Stimulated activated CD8-positive, alpha-beta memory T cell treated with anti-CD3 and anti-CD28 coated beads, Interleukin-15, amount 100 ng/mL, for 24 hours (primary cell): ENCODE data around the gene KCTD15.

Experiments used
- DNase-seq: peaks from one replicate; pipeline ENCODE4 v3.0.0-alpha.2; 2020; ENCODE audit warnings: low read depth

KCTD15 gene

GRCh38 chr19:33771384-33772101 is 25.1 kb upstream of the KCTD15 start:
- peak; percentile 44 for DNase-seq

DNA sequence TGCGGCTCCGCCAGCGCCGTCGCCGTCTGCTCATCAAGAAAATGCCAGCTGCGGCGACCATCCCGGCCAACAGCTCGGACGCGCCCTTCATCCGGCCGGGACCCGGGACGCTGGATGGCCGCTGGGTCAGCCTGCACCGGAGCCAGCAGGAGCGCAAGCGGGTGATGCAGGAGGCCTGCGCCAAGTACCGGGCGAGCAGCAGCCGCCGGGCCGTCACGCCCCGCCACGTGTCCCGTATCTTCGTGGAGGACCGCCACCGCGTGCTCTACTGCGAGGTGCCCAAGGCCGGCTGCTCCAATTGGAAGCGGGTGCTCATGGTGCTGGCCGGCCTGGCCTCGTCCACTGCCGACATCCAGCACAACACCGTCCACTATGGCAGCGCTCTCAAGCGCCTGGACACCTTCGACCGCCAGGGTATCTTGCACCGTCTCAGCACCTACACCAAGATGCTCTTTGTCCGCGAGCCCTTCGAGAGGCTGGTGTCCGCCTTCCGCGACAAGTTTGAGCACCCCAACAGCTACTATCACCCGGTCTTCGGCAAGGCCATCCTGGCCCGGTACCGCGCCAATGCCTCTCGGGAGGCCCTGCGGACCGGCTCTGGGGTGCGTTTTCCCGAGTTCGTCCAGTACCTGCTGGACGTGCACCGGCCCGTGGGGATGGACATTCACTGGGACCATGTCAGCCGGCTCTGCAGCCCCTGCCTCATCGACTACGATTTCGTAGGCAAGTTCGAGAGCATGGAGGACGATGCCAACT is 24.4 kb upstream of the KCTD15 start:
- no peak for DNase-seq

DNA sequence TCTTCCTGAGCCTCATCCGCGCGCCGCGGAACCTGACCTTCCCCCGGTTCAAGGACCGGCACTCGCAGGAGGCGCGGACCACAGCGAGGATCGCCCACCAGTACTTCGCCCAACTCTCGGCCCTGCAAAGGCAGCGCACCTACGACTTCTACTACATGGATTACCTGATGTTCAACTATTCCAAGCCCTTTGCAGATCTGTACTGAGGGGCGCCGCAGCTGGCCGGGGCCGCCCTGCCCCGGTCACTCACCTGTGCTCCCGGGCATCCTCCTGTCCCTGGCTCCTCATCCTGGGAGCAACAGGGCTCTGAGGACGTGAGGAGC is 23.9 kb upstream of the KCTD15 start:
- DNase-seq = no peak

- DNase-seq = no peak
Measured at GRCh38 chr19:33773704-33774624, 22.7 kb upstream of the KCTD15 start.

DNA sequence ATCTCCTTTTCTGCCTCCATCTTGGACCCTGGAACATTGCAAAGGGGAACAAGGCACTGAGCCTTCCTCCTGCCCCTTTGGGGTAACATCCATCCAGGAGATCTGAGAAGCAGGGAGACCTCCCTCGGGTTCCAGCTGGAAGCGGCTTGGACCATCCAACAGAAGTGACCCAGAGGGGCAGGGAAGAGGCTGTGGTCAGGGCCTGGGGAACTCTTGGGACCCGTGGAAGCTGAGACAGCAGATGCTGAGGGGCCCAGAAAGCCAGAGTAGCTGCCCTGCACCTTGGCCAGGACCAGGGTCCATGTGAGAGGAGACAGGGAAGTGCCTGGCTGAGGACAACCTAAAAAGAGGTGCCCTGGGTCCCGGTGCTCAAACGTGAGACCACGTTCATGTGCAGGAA is 21.9 kb upstream of the KCTD15 start:
- no peak for DNase-seq

- DNase-seq = no peak
Measured at GRCh38 chr19:33775731-33776487, 20.8 kb upstream of the KCTD15 start.

DNA sequence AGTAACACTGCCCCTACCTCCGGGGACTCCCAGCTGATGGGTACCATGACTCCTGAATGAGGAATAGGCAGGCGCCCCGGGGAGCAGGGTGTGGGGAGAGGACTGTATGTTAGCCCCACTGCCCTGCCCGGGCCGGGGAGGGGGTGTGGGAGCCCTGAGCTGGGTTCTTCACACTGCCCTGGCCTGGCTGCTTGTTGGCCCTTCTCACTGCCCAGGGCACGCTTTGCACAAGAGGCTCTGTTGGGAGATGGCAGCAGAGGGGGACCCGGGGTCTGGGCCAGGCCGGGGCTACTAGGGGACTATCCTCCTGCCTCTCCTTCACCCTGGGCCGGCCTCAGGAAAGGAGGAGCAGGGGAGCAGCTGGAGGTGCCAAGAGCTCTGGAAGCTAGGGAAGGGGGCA is 19.3 kb upstream of the KCTD15 start:
- DNase-seq = no peak

DNA sequence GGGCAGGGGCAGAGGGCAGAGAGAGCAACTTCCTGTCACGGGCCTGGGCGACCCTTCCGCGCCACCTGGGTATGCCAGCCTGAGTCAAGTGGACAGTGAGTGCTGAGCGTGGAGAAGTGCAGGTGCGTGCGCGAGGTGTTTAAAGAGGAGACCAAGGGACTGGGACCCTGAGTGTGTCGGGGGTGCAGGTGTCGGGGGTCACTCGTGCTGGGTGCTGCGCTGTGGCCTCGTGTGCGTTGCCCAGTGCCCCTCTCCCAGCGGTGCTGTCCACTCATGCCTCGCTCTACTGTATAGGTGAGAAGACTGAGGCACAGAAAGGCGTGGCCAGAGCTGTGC is 18.9 kb upstream of the KCTD15 start:
- no peak for DNase-seq

- peak; percentile 90 for DNase-seq
Measured at GRCh38 chr19:33778089-33778791, 18.4 kb upstream of the KCTD15 start.

GRCh38 chr19:33779849-33780248 is 16.8 kb upstream of the KCTD15 start:
- no peak for DNase-seq

GRCh38 chr19:33780251-33780650 is 16.4 kb upstream of the KCTD15 start:
- no peak for DNase-seq

DNA sequence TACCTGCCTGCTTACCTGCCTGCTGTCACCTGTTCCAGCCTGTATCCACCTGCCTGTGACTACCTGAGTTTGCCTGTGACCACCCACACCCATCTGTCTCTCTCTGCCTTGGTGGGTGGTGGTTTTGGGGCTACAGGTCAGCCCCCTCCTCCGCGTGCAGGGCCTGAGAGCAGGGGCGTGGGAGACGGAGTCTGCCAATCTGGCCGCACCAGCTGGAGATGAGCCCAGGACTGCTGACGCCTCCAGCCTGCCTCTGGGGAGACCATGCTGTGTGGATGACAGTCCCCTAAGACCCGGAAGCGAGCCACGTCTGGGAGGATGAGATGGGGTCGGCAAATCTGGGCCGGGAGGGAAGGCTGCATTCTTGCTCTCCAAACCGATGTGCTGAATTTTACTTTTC is 15.9 kb upstream of the KCTD15 start:
- DNase-seq = no peak

- no peak for DNase-seq
Measured at GRCh38 chr19:33781415-33781935, 15.2 kb upstream of the KCTD15 start.

DNA sequence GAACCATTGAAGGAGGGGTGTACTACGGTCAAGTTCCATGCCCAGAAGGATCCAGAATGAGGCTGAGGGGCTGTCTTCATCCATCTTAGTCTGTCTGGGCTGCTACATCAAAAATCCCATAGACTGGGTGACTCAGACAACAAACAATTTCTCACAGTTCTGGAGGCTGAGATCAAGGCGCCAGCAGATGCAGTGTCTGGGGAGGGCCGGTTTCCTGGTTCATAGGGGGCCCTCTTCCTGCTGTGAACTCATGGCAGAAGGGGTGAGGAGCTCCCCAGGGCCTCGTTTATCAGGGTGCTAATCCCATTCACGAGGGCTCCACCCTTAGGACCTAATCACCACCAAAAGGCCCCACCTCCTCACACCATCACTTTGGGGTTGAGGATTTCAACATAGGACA is 14.7 kb upstream of the KCTD15 start:
- DNase-seq = no peak

DNA sequence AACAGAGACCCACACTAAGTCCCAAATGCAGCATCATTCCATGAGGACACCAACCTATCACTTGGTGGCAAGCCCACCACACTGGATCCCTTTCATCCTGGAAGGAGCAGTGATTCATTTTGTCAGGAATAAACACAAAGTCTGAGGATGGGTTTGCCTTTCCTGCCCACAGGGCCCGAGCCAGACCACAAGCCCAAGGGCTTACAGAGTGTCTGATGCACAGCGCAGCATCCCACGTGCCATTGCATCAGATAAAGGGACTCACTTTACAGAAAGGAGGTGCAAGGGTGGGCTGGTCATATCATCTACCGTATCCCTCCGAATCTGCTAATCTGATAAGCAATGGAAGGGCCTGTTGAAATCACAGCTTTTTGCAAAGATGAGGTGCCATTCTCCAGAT is 12.2 kb upstream of the KCTD15 start:
- DNase-seq = no peak

DNA sequence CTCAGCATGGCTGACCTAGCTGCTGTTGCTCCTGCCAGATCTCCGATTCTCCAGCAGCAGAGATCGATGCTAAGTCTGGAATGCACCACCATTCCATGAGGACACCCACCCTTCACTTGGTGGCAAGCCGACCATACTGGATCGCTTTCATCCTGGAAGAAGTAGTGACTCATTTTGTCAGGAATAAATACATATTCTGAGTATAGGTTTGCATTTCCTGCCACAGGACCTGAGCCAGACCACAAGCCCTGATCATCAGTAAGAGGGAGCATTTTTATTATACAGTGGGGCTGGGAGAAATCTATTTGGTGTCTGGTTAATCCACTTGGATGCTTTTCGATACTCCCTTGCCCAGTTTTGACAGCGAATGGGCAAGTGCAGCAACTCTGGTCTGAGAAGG is 10.9 kb upstream of the KCTD15 start:
- DNase-seq = no peak

- no peak for DNase-seq
Measured at GRCh38 chr19:33788676-33789075, 8.0 kb upstream of the KCTD15 start.

DNA sequence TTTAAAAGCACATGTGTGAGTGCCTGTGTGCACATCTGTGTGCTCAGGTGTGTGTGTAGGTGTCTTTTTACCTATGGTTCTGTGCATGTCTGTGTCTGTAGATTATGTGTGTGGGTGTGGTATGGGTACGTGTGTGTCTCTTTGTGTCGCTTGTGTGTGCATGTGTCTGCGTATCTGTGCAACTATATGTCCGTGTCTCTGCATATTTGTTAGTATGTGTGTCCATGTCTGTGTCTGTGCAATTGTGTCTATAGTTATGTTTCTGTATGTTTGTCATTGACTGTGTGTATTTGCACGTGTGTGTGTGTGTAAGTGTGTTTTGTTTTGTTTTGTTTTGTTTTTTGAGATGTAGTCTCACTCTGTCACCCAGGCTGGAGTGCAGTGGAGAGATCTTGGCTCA is 7.3 kb upstream of the KCTD15 start:
- DNase-seq = no peak

DNA sequence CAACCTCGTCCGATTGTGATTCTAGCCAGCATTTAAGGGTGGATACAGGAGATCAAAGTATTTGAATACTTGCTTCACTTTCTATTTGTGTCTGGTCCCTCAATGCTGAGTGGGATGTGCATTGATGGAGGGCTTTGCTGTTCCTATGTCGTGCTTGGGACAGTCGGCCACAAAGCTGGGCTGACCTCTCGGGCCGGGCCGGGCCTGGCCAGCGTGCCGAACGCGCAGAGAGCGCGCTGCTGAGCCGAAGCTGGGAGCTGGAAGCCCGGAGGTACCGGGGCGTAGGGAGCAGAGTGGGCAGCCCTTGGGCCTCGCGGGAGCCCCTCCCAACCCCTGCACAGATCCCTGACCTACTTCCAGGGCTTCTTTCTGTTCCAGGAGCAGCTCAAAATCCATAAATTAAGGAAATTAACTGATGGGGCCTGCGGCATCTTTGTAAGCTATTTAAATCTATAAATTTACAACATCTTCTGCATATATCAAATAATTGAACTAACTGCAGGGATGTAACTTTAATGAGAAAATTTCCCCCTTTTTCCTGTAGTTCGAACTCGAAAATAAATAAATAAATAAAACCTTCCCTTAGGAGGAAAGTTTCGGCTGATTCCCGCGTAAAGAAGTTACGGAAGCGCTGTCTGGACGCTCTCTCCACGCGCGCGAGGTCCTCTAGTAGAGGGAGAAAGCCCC is 1.8 kb upstream of the KCTD15 start:
- no peak for DNase-seq

DNA sequence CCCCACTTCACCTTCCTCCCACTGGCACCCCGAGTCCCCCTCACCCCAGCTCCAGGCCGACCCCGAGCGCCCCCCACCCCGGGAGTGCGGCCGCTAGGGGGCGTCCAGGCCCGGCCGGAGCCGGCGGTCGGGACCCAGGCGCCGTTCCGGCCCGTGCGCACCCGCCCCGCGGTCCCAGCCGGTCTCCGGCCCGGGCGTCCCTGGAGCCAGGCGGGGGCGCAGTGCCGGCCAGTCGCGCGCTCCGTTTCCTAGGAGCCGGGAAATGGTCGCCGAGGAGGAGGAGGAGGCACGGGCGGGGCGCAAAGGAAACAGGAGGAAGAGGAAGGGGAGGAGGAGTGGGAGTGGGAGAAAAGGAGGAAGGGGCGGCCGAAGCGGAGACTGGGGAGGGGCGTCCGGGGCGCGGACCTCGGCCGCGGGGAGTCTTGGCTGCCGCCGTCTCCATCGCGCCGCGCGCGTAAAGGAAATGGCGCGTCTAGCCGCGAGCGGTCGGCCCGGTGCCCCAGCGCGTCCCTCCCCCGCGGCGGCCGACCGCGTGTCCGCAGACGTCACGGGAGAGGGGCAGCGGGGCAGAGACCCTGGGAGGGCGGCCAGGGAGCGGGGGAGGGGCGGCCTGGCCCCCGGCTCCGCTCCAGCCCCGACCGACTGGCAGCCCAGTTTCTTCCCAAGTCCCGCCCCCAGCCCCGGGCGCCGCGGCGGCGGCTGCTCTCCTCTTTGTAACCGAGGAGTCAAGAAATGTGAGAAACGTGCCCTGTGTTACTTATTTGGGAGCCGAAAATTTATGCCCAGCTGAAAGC is 1.1 kb upstream of the KCTD15 start:
- peak; percentile 46 for DNase-seq
